D341Med (cell line): ENCODE results near the gene NCAM2.

ENCODE experiments used
- DNase-seq: peaks from one replicate; pipeline ENCODE4 v3.0.0; 2012; ENCODE audit warnings: low spot score

NCAM2 gene

DNA sequence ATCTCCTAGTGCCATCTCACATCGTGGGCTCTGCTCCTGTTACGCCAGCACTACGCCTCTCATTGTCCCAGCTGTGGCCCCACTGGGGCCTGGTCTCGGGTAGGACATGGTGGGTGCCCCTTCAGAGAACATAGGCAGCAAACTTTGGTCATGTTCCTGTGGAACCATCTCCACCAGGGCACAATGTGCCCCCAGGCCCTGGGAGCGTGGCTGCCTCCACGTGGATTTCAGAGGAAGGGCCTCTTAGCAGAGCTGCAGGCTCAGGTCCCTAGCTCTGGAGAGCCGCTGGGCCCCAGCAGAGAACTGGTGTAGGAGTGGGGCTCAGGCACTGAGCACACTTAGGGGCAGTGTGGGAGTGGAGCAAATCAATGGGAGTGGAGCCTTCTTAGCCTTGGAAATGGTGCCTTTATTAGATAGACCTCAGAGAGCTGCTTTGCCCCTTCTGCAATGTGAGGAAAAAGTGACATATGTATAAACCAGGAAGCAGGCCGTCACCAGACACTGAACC lies 460.0 kb downstream of the NCAM2 start:
- DNase-seq, result no peak

DNA sequence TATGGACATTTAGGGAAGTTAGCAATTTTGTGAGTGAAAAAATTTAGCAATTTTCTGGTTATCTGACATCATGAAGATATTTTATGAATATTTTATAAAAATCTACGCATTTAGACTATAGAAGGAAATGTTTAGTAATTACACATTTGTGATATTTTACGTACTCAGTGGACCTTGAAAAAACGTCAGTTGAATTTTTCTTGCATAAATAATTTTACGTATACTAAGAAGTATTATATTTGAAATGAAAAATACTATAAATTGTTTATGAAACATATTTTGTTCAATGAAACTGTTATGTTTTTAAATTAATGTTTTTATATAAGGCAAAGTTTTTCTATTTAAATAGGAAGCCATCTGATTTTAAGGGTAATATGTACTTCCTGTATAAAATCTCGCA lies 462.8 kb downstream of the NCAM2 start:
- DNase-seq, result no peak

DNA sequence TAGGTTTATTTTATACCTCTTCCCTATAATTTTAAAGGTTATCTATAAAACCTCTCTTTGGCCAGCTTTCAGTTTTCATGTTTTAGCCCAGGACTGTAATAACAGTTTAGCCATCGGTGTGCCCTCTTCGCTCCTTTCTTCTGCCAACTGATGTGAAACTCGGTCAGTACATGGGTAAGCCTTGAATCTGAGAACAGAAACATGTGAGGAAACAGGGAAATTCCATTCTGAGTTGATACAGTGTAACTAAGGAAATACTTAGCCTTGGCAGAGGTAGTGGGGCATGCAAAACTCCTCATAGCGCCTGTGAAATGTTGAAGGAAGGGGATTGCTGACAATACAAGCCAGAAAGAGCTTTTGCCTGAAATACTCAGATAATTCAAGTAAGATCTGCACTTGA lies 465.2 kb downstream of the NCAM2 start:
- DNase-seq, result no peak

DNA sequence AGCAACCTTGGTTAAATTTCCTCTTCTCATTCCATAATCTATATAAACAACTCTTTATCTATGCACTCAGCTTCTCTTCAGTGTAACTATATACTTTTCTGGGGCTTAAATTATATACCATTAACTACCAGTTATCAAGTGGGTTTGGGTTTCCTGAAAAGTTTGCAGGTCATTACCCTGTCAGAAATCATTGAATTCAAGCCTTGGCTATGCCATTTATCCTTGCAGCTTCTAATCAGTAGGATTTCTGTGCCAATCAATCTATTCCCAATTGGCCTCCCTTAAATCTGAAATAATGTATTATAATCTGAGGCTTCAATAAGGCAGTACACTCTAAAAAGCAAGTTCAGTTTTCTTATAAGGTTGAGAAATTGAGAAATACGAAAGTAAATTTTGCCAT lies 466.5 kb downstream of the NCAM2 start:
- no peak for DNase-seq

DNA sequence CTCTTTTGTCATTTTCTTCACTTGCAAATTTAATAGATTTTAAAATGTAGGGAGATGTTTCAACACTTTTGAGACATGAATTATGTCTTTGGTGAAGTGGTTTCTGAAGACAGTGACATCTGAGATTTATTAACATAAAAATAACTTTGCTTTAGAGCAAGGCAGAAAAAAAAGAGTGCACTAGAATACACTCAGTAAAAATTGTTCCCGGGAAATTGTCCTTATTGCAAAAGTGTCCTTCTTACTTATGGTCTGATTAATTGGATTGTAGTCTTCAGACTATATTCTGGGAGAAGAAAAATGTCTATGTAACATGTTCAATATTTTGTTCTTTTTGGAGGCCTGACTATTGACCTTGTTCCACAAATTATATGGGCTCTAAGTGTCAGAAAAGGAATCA lies 468.5 kb downstream of the NCAM2 start:
- no peak for DNase-seq

DNA sequence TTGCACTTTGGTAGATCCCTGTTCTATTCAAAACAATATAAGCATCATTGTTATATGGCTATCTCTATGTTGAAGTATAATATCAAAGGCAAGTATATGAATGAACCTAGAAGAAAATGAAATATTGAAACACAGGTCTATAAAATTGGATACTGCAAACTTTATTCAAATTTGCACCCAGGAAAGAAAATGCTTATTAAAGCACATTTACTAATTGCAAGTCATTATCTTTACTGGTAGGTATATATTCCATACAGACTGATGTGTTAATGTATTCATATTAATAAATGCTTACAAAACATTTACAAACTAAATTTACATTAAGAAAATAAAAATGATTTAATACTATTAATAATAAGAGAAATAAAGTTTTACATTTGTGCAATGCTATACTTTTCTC lies 469.8 kb downstream of the NCAM2 start:
- no peak for DNase-seq

DNA sequence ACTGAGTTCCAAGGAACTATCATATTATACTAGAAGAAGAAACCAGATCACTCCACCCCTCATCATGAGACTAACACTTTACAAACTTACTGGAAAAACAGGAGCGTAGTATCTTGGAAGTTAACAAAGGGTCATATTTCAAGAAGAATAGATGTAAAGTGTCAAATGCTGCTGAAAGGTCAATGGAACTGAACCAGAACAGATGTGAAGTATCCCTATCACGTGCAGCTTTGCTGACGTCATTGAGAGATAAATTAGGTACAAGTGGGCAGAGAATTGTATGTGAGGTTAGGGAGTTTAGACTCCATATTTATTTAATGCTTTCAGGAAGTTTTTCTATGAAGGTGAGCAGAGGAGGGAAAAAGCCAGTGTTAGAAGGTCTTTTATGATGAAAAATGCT lies 483.0 kb downstream of the NCAM2 start:
- DNase-seq, result no peak

DNA sequence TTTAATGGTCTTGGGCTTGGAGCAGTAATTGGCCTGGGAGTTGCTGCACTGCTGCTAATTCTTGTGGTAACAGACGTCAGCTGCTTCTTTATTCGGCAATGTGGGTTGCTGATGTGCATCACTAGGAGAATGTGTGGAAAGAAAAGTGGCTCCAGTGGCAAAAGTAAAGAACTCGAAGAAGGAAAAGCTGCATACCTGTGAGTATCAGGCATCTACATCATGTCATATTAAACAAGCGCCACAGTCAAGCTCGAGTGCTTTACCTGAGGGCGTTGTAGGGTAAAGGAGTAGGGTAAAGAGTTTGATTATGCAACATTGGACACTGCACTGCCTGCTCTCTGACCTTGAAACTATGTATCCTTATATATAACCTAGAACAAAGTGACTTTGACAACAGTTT lies 510.6 kb downstream of the NCAM2 start:
- DNase-seq, result no peak

DNA sequence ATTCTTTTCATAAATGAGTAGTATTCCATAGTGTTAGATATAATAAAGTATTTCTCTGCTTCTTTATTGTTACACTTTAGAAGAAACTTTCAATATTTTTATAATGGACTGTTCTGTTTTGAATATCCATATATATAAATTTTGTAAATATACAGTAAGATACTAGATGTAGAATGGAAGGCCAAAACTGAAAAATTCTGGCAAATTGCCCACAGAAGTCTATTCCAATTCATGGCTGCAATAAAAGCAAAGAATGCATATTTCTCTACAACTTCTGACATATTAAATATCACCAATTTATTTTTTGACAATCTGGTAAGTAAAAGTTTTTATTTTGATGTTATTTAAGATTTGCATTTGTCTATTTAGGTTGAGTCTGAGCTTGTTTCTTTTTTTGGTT lies 532.5 kb downstream of the NCAM2 start:
- DNase-seq, result no peak

DNA sequence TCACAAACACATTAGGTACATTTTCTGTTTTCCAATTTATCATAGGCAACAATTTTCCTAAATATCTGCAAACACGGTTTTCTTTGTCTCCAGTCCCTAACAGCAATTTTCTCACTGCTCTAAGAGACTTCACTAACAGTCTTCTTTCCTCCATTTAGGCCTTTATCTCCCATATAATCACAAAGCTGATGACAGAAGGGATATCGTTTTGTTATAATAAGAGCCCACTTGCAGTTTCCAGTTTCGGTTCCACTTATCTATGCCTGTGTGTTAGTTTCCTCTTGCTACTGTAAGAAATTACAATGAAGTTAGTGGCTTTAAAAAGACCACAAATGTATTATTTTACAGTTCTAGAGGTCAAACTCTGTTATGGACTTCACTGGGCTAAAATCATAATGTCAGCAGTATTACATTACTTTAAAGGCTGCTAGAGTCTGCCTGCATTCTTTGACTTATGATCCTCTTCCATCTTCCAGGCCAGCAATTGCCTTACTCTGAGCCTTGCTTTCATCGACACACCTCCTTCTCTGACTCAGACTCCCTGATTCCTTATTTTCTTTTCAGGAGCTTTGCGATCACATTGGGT lies 549.3 kb downstream of the NCAM2 start:
- DNase-seq, result no peak

DNA sequence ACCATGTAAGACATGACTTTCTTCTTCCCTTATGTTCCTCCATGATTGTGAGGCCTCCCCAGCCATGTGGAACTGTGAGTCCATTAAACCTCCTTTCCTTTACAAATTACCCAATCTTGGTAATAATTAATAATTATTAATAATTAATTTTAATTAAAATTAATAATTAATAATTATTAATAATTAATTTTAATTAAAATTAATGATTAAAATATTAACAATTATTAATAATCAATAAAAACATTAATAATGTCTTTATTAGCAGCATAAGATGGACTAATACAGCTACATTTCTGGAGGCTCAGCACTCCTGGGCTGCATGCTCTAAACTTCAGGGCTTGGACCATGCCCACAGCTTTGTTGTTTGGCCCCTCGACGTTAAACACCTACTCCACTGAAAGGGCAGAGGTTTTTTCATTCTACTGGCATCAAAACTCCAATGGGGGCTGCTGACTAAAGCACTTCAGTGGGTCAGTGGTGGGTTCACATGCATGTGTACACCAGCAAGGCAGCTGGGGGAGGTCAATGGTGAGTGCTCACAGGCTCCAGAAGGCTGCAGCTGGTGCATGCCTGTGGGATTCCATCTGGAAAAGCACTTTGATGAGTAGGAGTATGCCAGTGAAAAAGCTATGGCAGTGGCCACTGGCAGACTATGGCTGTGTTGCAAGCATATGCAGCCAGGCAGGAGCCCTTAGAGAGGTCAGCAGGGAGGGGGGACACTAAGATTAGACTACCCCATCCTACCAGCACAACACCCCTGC lies 561.3 kb downstream of the NCAM2 start:
- no peak for DNase-seq
